ENCODE data around the gene CACNB1.

- TF ChIP-seq EZH2phosphoT487 (IDR thresholded peaks at IDR 0.05; ENCODE audit: insufficient read depth, low read depth) (no peak), EZH2 (IDR thresholded peaks at IDR 0.05; ENCODE audit: insufficient read depth, poor library complexity, severe bottlenecking) (no peak)
Measured at GRCh38 chr17:39138431-39139160, 58.9 kb downstream of the CACNB1 start.
